ENCODE results near the gene ACTR3. TPM values are rescaled to one million over a fixed set of nuclear protein-coding genes. Genes with fewer than 3 reads are reported as not detected.

ACTR3 gene
- total RNA-seq, 1 experiment from 2014 or later: 180 TPM

DNA sequence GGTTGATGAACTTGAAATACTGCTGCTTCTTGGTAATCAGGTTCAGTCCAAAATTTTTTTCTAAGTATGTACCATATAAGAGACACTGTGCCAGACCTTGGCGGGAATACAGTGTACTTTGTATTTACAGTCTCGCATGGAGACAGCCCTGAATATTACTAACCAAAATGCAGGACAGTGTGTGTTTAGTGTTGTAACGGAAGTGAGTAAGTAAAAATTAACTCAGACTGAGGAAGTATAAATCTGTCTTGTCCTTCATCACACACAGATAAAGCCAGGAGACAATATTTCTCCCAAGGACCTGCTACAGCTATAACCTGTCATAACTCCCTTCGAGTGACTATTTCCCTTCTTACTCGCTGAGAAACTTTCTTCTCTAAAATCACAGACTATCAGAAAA lies 76.9 kb downstream of the ACTR3 start:
- Histone ChIP-seq H3K79me1 (ENCODE audit: insufficient read depth, low read depth, low read length, poor library complexity, severe bottlenecking) (no peaks in the 10 kb centered on the region), H3K4me1 (ENCODE audit: insufficient read depth, low read length) (no peaks in the 10 kb centered on the region), H3K27me3 (ENCODE audit: insufficient read depth, low read length) (no peaks in the 10 kb centered on the region), H3K23ac (ENCODE audit: insufficient read length, low read depth, low read length) (no peak overlapping the region), H3K9me3 (ENCODE audit: control insufficient read depth, low read depth, low read length) (no peaks in the 10 kb centered on the region), H2AFZ (ENCODE audit: low read length) (no peak overlapping the region), H3K27ac (ENCODE audit: insufficient read length, low read depth, low read length) (no peak overlapping the region), H3K4me2 (ENCODE audit: insufficient read depth, insufficient read length, low read length) (no peak overlapping the region), H2BK15ac (ENCODE audit: low read depth, low read length) (no peak overlapping the region), H2BK5ac (ENCODE audit: insufficient read length, low read length) (no peak overlapping the region), H4K91ac (ENCODE audit: insufficient read length, low read depth, low read length) (no peak overlapping the region), H4K5ac (ENCODE audit: insufficient read length, low read depth, low read length) (no peak overlapping the region), H3K23me2 (ENCODE audit: insufficient read length, low read depth, low read length, poor library complexity, severe bottlenecking) (no peaks in the 10 kb centered on the region), H3K9ac (ENCODE audit: extremely low read depth, insufficient read length, low read length) (no peak overlapping the region), H4K8ac (replicated peaks; ENCODE audit: insufficient read length, low read depth, low read length) (no peak overlapping the region), H3T11ph (ENCODE audit: low read length) (no peak overlapping the region), H2BK120ac (ENCODE audit: low read depth, low read length, poor library complexity, severe bottlenecking) (no peak overlapping the region), H4K20me1 (ENCODE audit: control insufficient read depth, insufficient read depth, insufficient read length) (no peaks in the 10 kb centered on the region), H3K18ac (ENCODE audit: insufficient read length, low read depth, low read length) (no peak overlapping the region), H2BK20ac (ENCODE audit: low read depth, low read length, poor library complexity, severe bottlenecking) (no peak overlapping the region), H2BK12ac (ENCODE audit: insufficient read length, low read depth, low read length) (no peak overlapping the region), H3K4ac (ENCODE audit: low read depth, low read length) (no peak overlapping the region), H3K79me2 (ENCODE audit: insufficient read depth, low read length) (no peaks in the 10 kb centered on the region), H3K56ac (ENCODE audit: insufficient read length, low read depth, low read length) (no peak overlapping the region), H2AK5ac (ENCODE audit: insufficient read length, low read length) (no peak overlapping the region), H3K14ac (ENCODE audit: insufficient read depth, low read length) (no peak overlapping the region)
- Mint-ChIP-seq H3K9me3 (no peaks in the 10 kb centered on the region), H3K4me1 (no peaks in the 10 kb centered on the region), H3K27me3 (ENCODE audit: low read depth) (no peaks in the 10 kb centered on the region), H3K4me3 (no peak overlapping the region), H3K27ac (no peak overlapping the region), H3K36me3 (ENCODE audit: insufficient read depth in 1 of 3, low read depth in 3 of 3) (no peaks in the 10 kb centered on the region)
- no CpG with 5 or more reads among the region's 5 CpGs for WGBS (ENCODE audit: extremely low coverage, insufficient read length, low lambda C conversion rate)
- TF ChIP-seq, protein P1, sequence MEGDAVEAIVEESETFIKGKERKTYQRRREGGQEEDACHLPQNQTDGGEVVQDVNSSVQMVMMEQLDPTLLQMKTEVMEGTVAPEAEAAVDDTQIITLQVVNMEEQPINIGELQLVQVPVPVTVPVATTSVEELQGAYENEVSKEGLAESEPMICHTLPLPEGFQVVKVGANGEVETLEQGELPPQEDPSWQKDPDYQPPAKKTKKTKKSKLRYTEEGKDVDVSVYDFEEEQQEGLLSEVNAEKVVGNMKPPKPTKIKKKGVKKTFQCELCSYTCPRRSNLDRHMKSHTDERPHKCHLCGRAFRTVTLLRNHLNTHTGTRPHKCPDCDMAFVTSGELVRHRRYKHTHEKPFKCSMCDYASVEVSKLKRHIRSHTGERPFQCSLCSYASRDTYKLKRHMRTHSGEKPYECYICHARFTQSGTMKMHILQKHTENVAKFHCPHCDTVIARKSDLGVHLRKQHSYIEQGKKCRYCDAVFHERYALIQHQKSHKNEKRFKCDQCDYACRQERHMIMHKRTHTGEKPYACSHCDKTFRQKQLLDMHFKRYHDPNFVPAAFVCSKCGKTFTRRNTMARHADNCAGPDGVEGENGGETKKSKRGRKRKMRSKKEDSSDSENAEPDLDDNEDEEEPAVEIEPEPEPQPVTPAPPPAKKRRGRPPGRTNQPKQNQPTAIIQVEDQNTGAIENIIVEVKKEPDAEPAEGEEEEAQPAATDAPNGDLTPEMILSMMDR (conservative IDR thresholded peaks at IDR 0.05): no peak
- DNase-seq: no peak
